Transverse colon (tissue), 3 donors: ENCODE data around the gene NPW.

Experiments used
- CTCF ChIP-seq, 5 experiments: fragments of 200-600 bp in 3 of 5; fragments of 450-650 bp in 2 of 5; sonication (generic) in 3 of 5; IDR thresholded peaks; 1 replicate in 2 of 5; 2 replicates in 3 of 5; pipeline ENCODE4 v1.5.1; 2016 to 2017; ENCODE audit warnings: antibody characterized with exemption in 5 of 5, inconsistent platforms in 3 of 5, mild to moderate bottlenecking in 2 of 5, moderate library complexity in 1 of 5
- EP300 ChIP-seq: sonication (generic); formaldehyde crosslinking; IDR thresholded peaks from one replicate; pipeline ENCODE4 v1.6.1; 2017; ENCODE audit warnings: antibody characterized with exemption, low read depth

GRCh38 chr16:1979271-1980029, 40.1 kb upstream of the NPW start:
- TF ChIP-seq EP300 (no peak), CTCF (IDR thresholded peaks at IDR 0.05) (no peak)
